Liver (tissue), 9 donors: ENCODE results near the gene CDIPT. TPM values are rescaled to one million over a fixed set of nuclear protein-coding genes. Genes with fewer than 3 reads are reported as not detected.

Source experiments
- DNase-seq: peaks from one replicate; pipeline ENCODE4 v3.0.0-alpha.2; 2017; ENCODE audit warnings: low spot score
- H3K27ac ChIP-seq, 2 donors: one replicate each; pipeline ENCODE4 v1.7.0; 2013; ENCODE audit warnings: inconsistent platforms in 2 of 2, low read length in 2 of 2, control low read depth in 1 of 2, low read depth in 1 of 2, mild to moderate bottlenecking in 1 of 2
- H3K27me3 ChIP-seq, 4 donors: one replicate each; pipeline versions ENCODE4 v1.6.1 to v1.7.0; 2013; ENCODE audit warnings: low read length in 3 of 4, inconsistent platforms in 1 of 4, mild to moderate bottlenecking in 1 of 4, moderate library complexity in 1 of 4; ENCODE audit not compliant: control insufficient read depth in 4 of 4, insufficient read depth in 4 of 4
- H3K36me3 ChIP-seq, 4 donors: one replicate each; pipeline versions ENCODE4 v1.6.1 to v1.7.0; 2013; ENCODE audit warnings: low read length in 3 of 4, mild to moderate bottlenecking in 3 of 4, low read depth in 1 of 4, moderate library complexity in 1 of 4; ENCODE audit not compliant: control insufficient read depth in 4 of 4, insufficient read depth in 3 of 4
- H3K4me1 ChIP-seq, 4 donors: one replicate each; pipeline versions ENCODE4 v1.6.1 to v1.7.0; 2013; ENCODE audit warnings: low read length in 3 of 4, mild to moderate bottlenecking in 3 of 4, moderate library complexity in 1 of 4; ENCODE audit not compliant: control insufficient read depth in 4 of 4, insufficient read depth in 4 of 4
- H3K4me3 ChIP-seq, 3 donors: one replicate each; pipeline versions ENCODE4 v1.6.1 to v1.7.0; 2013; ENCODE audit warnings: low read length in 3 of 3, control low read depth in 1 of 3, low read depth in 1 of 3, mild to moderate bottlenecking in 1 of 3
- H3K9ac ChIP-seq, 2 donors: one replicate each; pipeline ENCODE4 v1.7.0; 2013; ENCODE audit warnings: low read length in 2 of 2, mild to moderate bottlenecking in 2 of 2, moderate library complexity in 2 of 2, control low read depth in 1 of 2, low read depth in 1 of 2
- H3K9me3 ChIP-seq, 4 donors: one replicate each; pipeline versions ENCODE4 v1.6.1 to v1.7.0; 2013; ENCODE audit warnings: low read length in 3 of 4; ENCODE audit not compliant: control insufficient read depth in 4 of 4
- EGR1 ChIP-seq, 2 donors: IDR thresholded peaks; 2 replicates each; pipeline ENCODE4 v1.6.1; 2016 to 2018; ENCODE audit warnings: antibody characterized with exemption in 2 of 2, low read depth in 2 of 2
- FOXA1 ChIP-seq: IDR thresholded peaks from 2 replicates; pipeline ENCODE4 v1.6.1; 2016; ENCODE audit warnings: antibody characterized with exemption
- FOXA2 ChIP-seq: IDR thresholded peaks from 2 replicates; pipeline ENCODE4 v1.6.1; 2016; ENCODE audit warnings: antibody characterized with exemption
- GABPA ChIP-seq, 2 donors: IDR thresholded peaks in 1 of 2; conservative IDR thresholded peaks in 1 of 2; 2 replicates each; pipeline ENCODE4 v1.6.1; 2016; ENCODE audit warnings: antibody characterized with exemption in 2 of 2, mild to moderate bottlenecking in 1 of 2, moderate library complexity in 1 of 2
- HNF4A ChIP-seq, 2 donors: conservative IDR thresholded peaks; 2 replicates each; pipeline ENCODE4 v1.6.1; 2016; ENCODE audit warnings: antibody characterized with exemption in 2 of 2, mild to moderate bottlenecking in 2 of 2
- HNF4G ChIP-seq: IDR thresholded peaks from 2 replicates; pipeline ENCODE4 v1.6.1; 2016; ENCODE audit warnings: antibody characterized with exemption
- JUND ChIP-seq, 2 donors: IDR thresholded peaks; 2 replicates each; pipeline ENCODE4 v1.6.1; 2016; ENCODE audit warnings: antibody characterized with exemption in 2 of 2
- NR2F2 ChIP-seq: IDR thresholded peaks from 2 replicates; pipeline ENCODE4 v1.6.1; 2016; ENCODE audit warnings: antibody characterized with exemption
- RAD21 ChIP-seq, 2 donors: IDR thresholded peaks; 2 replicates each; pipeline ENCODE4 v1.6.1; 2016; ENCODE audit warnings: antibody characterized with exemption in 2 of 2, mild to moderate bottlenecking in 2 of 2
- RXRA ChIP-seq, 2 donors: IDR thresholded peaks; 2 replicates each; pipeline ENCODE4 v1.6.1; 2017 to 2018; ENCODE audit warnings: antibody characterized with exemption in 2 of 2, mild to moderate bottlenecking in 1 of 2
- SP1 ChIP-seq: IDR thresholded peaks from 2 replicates; pipeline ENCODE4 v1.6.1; 2018; ENCODE audit warnings: antibody characterized with exemption, mild to moderate bottlenecking
- TAF1 ChIP-seq: conservative IDR thresholded peaks from 2 replicates; pipeline ENCODE4 v1.6.1; 2016; ENCODE audit warnings: antibody characterized with exemption, mild to moderate bottlenecking
- YY1 ChIP-seq: IDR thresholded peaks from 2 replicates; pipeline ENCODE4 v1.6.1; 2016; ENCODE audit warnings: antibody characterized with exemption, mild to moderate bottlenecking
- WGBS: extraction: QIAGEN DNeasy Blood & Tissue Kit; methylation state at CpG from one replicate; pipeline ENCODE4 v1.1.7; 2013; 5-methylcytosine and 5-hydroxymethylcytosine counted together
- polyA plus RNA-seq, 2 donors: library from polyadenylated mRNA; stranded (reverse) in 1 of 2; unstranded in 1 of 2; fragments of 200-250 nt in 1 of 2; fragments of >200 nt in 1 of 2; fragmentation: Nextera tagmentation in 1 of 2; extraction: Ambion mirVana in 1 of 2; gene quantifications; one replicate each; pipeline versions ENCODE4 v1.2.1 to v1.2.3, GENCODE V29; 2013 to 2015
- total RNA-seq, 2 donors: library from RNA; depleted of rRNA; stranded (reverse); fragments of >200 nt; gene quantifications; one replicate each; pipeline ENCODE4 v1.2.3, GENCODE V29; 2014
- TF ChIP-seq, protein P1 (sequence below): IDR thresholded peaks from 2 replicates; pipeline ENCODE4 v1.6.1; 2016; ENCODE audit warnings: antibody characterized with exemption
- TF ChIP-seq, protein P2 (sequence below): IDR thresholded peaks from 2 replicates; pipeline ENCODE4 v1.6.1; 2016; ENCODE audit warnings: antibody characterized with exemption, mild to moderate bottlenecking
- TF ChIP-seq, protein P3 (sequence below): IDR thresholded peaks from 2 replicates; pipeline ENCODE4 v1.6.1; 2016; ENCODE audit warnings: antibody characterized with exemption
- TF ChIP-seq, protein P4 (sequence below): fragments of 150-350 bp; IDR thresholded peaks from 2 replicates; pipeline ENCODE4 v1.5.1; 2017; ENCODE audit warnings: improper control_type of control experiment, low read depth, low read length; ENCODE audit not compliant: missing input control
- donor health status: healthy.
- donor health status: healthy.
- donor health status: healthy.
- donor health status: healthy.
- donor health status: healthy.

The CDIPT gene
- total and polyA plus RNA-seq, 4 donors: 31.4 to 102 (median 38.4) TPM

DNA sequence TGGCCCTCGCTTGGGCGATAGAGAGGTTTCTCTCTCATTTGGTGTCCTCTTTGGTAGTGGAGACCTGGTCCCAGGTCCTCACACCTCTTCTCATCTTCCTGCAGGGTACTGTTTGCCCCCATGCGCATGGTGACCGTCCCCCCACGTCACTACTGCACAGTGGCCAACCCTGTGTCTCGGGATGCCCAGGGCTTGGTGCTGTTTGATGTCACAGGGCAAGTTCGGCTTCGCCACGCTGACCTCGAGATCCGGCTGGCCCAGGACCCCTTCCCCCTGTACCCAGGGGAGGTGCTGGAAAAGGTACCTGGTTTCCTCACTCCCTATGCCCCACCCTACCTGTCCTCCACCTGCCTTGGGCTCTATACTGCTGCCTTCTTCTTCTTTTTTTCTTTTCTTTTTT is 32.3 kb downstream of the CDIPT start:
- no peak overlapping the region for H3K27ac ChIP-seq
- no peak for DNase-seq

DNA sequence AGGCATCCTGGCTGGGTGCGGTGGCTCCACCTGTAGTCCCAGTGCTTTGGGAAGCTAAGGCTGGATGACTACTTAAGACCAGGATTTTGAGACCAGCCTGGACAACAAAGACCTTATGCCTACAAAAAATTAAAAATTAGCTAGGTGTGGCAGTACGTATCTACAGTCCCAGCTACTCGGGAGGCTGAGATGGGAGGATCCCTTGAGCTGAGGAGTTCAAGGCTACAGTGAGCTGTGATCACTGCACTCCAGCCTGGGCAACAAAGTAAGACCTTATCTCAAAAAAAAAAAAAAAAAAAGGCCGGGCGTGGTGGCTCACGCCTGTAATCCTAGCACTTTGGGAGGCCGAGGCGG is 36.7 kb downstream of the CDIPT start:
- peaks cover 0 to 3% (median under 1%) of the 10 kb centered on the region in 4 donors for H3K36me3 ChIP-seq
- no peak overlapping the region for H3K27ac ChIP-seq
- H3K4me3 ChIP-seq: no peak overlapping the region
- WGBS: 90% methylated on average over 6 of the region's 8 CpGs
- H3K9ac ChIP-seq: no peak overlapping the region
- no peaks in the 10 kb centered on the region for H3K9me3 ChIP-seq
- H3K4me1 ChIP-seq: peaks cover 13 to 39% (median 24%) of the 10 kb centered on the region in 4 donors
- no peak for DNase-seq
- no peaks in the 10 kb centered on the region for H3K27me3 ChIP-seq
- TF ChIP-seq, protein P1, sequence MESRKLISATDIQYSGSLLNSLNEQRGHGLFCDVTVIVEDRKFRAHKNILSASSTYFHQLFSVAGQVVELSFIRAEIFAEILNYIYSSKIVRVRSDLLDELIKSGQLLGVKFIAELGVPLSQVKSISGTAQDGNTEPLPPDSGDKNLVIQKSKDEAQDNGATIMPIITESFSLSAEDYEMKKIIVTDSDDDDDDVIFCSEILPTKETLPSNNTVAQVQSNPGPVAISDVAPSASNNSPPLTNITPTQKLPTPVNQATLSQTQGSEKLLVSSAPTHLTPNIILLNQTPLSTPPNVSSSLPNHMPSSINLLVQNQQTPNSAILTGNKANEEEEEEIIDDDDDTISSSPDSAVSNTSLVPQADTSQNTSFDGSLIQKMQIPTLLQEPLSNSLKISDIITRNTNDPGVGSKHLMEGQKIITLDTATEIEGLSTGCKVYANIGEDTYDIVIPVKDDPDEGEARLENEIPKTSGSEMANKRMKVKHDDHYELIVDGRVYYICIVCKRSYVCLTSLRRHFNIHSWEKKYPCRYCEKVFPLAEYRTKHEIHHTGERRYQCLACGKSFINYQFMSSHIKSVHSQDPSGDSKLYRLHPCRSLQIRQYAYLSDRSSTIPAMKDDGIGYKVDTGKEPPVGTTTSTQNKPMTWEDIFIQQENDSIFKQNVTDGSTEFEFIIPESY: no peak
- TF ChIP-seq, protein P2, sequence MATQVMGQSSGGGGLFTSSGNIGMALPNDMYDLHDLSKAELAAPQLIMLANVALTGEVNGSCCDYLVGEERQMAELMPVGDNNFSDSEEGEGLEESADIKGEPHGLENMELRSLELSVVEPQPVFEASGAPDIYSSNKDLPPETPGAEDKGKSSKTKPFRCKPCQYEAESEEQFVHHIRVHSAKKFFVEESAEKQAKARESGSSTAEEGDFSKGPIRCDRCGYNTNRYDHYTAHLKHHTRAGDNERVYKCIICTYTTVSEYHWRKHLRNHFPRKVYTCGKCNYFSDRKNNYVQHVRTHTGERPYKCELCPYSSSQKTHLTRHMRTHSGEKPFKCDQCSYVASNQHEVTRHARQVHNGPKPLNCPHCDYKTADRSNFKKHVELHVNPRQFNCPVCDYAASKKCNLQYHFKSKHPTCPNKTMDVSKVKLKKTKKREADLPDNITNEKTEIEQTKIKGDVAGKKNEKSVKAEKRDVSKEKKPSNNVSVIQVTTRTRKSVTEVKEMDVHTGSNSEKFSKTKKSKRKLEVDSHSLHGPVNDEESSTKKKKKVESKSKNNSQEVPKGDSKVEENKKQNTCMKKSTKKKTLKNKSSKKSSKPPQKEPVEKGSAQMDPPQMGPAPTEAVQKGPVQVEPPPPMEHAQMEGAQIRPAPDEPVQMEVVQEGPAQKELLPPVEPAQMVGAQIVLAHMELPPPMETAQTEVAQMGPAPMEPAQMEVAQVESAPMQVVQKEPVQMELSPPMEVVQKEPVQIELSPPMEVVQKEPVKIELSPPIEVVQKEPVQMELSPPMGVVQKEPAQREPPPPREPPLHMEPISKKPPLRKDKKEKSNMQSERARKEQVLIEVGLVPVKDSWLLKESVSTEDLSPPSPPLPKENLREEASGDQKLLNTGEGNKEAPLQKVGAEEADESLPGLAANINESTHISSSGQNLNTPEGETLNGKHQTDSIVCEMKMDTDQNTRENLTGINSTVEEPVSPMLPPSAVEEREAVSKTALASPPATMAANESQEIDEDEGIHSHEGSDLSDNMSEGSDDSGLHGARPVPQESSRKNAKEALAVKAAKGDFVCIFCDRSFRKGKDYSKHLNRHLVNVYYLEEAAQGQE: no peak
- TF ChIP-seq, protein P3, sequence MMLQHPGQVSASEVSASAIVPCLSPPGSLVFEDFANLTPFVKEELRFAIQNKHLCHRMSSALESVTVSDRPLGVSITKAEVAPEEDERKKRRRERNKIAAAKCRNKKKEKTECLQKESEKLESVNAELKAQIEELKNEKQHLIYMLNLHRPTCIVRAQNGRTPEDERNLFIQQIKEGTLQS: no peak
- TF ChIP-seq EGR1 (IDR thresholded peaks at IDR 0.05; ENCODE audit: low read depth in 2 of 2): no peak
- TF ChIP-seq NR2F2: no peak
- TF ChIP-seq GABPA (IDR thresholded peaks at IDR 0.05 in 1 of 2, conservative IDR thresholded peaks at IDR 0.05 in 1 of 2): no peak
- TF ChIP-seq FOXA2: no peak
- no peak for TF ChIP-seq JUND (IDR thresholded peaks at IDR 0.05)
- TF ChIP-seq, protein P4, sequence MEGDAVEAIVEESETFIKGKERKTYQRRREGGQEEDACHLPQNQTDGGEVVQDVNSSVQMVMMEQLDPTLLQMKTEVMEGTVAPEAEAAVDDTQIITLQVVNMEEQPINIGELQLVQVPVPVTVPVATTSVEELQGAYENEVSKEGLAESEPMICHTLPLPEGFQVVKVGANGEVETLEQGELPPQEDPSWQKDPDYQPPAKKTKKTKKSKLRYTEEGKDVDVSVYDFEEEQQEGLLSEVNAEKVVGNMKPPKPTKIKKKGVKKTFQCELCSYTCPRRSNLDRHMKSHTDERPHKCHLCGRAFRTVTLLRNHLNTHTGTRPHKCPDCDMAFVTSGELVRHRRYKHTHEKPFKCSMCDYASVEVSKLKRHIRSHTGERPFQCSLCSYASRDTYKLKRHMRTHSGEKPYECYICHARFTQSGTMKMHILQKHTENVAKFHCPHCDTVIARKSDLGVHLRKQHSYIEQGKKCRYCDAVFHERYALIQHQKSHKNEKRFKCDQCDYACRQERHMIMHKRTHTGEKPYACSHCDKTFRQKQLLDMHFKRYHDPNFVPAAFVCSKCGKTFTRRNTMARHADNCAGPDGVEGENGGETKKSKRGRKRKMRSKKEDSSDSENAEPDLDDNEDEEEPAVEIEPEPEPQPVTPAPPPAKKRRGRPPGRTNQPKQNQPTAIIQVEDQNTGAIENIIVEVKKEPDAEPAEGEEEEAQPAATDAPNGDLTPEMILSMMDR: no peak
- TF ChIP-seq RXRA (IDR thresholded peaks at IDR 0.05): no peak
- no peak for TF ChIP-seq HNF4A (conservative IDR thresholded peaks at IDR 0.05)
- no peak for TF ChIP-seq RAD21 (IDR thresholded peaks at IDR 0.05)
- no peak for TF ChIP-seq YY1

More for the DNA sequence above, 32.3 kb downstream of the CDIPT start:
- Histone ChIP-seq H3K9me3 (no peaks in the 10 kb centered on the region), H3K4me1 (peaks cover 4 to 20% (median 11%) of the 10 kb centered on the region in 4 donors), H3K36me3 (peaks cover 8 to 26% (median 14%) of the 10 kb centered on the region in 4 donors), H3K9ac (no peak overlapping the region), H3K27me3 (no peaks in the 10 kb centered on the region), H3K4me3 (no peak overlapping the region)
- TF ChIP-seq JUND (IDR thresholded peaks at IDR 0.05) (no peak), FOXA2 (no peak), TAF1 (no peak), EGR1 (IDR thresholded peaks at IDR 0.05; ENCODE audit: low read depth in 2 of 2) (no peak), HNF4G (no peak), NR2F2 (no peak), RAD21 (IDR thresholded peaks at IDR 0.05) (no peak), YY1 (no peak), HNF4A (conservative IDR thresholded peaks at IDR 0.05) (no peak), RXRA (IDR thresholded peaks at IDR 0.05) (no peak), SP1 (no peak), FOXA1 (no peak)
- TF ChIP-seq, protein P3: no peak
- TF ChIP-seq, protein P4: no peak
- TF ChIP-seq, protein P1: no peak
- 96% methylated on average over 11 of the region's 11 CpGs for WGBS
